Measurements from ENCODE around the gene SPOCK3. TPM values are rescaled to one million over a fixed set of nuclear protein-coding genes. Genes with fewer than 3 reads are reported as not detected.
"Not testable (repeated sequence)": the region's sequence is repeated elsewhere in the genome, so short reads cannot be mapped to it uniquely, and the experiment has no call there.

Gene SPOCK3
- total RNA-seq (under 1 TPM in 3 of 10 donors, not detected in 7; 0.08 to 0.53 (median 0.37) TPM), polyA plus RNA-seq (not detected)
- long read RNA-seq, donor 1, result 0 reads
- long read RNA-seq, donor 2, result 0 reads
- long read RNA-seq, donor 3, result 0 reads

DNA sequence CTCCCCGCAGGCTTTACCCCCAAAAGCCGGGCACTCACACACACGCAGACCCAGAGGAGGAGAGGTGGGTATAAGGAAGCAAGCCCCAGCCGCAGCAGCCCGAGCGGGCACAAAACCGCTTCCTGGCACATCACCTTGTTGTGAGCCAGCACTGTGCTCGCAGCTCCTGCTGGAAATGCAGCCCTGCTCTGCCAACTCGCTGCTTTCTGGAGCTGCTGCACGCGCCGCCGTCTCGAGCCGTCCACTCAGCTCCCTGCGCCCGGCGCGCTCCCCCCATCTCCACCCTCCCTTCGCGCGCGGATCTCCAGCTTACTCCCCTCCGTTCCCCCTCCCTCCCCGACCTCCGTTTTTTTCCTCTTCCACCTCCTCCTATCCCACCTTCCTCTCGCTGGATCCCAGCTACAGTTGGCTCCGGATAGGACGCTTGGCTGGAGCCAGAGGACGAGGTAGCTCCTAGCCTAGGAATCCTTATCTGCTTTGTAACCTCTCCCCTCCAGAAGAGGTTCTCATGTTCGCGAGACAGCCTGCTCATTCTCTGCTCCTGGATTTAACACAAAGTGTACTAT lies at the start of gene SPOCK3:
SPOCK3 (minus strand) TSS at position 179 of the 566 bp plus-strand sequence.
- WGBS, 2 donors, result 0 to 1% methylated on average over 32 of the region's 32 CpGs
- TF ChIP-seq, protein P1, sequence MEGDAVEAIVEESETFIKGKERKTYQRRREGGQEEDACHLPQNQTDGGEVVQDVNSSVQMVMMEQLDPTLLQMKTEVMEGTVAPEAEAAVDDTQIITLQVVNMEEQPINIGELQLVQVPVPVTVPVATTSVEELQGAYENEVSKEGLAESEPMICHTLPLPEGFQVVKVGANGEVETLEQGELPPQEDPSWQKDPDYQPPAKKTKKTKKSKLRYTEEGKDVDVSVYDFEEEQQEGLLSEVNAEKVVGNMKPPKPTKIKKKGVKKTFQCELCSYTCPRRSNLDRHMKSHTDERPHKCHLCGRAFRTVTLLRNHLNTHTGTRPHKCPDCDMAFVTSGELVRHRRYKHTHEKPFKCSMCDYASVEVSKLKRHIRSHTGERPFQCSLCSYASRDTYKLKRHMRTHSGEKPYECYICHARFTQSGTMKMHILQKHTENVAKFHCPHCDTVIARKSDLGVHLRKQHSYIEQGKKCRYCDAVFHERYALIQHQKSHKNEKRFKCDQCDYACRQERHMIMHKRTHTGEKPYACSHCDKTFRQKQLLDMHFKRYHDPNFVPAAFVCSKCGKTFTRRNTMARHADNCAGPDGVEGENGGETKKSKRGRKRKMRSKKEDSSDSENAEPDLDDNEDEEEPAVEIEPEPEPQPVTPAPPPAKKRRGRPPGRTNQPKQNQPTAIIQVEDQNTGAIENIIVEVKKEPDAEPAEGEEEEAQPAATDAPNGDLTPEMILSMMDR (IDR thresholded peaks at IDR 0.05), result no peak
- intact Hi-C loops (cut with DNase I), result no loop called here
- H3K36me3 ChIP-seq, result no peaks in the 10 kb centered on the region
- H3K27ac ChIP-seq, result no peak within 1 kb of the TSS
- DNase-seq (peak; percentile 4 to 21), ATAC-seq (peak; percentile 38 to 90 (median 82))
- peaks cover 0 to 15% (median 0%) of the 10 kb centered on the region in 9 donors for H3K4me1 ChIP-seq
- H3K27me3 ChIP-seq, result peaks cover 0 to 54% (median 38%) of the 10 kb centered on the region in 7 donors
- H3K4me3 ChIP-seq, result peak within 1 kb of the TSS; percentile 11 to 52 (median 43)
- no peaks in the 10 kb centered on the region for H3K9me3 ChIP-seq

DNA sequence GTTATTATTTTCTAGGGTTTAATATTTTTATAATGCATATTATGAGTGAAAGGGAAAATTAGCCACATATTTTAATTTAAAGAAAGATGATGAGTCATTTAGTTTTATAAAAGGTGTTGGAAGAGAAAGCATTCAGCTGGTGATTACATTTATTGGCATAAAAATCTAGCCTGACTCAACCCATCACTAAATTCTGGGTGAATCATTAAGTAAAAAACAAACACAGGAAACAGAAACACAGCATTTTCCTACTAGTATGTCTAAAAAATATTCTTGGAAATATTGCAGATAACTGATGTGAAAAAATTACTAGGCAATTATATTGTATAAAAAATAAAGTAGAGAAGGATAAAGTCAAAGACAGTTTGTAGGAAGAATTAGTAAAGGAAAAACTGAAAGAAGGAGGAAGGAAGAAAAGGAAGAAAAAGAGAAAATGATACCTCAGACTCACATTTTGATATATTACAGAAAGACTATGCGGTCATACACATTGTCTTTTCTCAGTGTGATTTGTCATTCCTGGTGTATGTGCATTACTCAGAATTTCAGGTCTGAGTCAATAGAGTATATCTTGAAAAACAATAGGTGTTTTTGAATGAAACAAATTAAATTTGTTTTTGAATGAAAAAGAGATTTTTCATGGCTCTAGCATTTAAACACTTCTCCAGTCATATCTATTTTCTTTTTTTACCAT lies 48.0 kb upstream of the SPOCK3 start:
- no peak overlapping the region for H3K27ac ChIP-seq
- 87 to 94% methylated on average over 1 of the region's 1 CpG for WGBS, 2 donors
- DNase-seq (no peak), ATAC-seq (no peak)
- peaks cover 0 to 35% (median 0%) of the 10 kb centered on the region in 11 donors for H3K9me3 ChIP-seq
- H3K4me1 ChIP-seq, result no peaks in the 10 kb centered on the region
- TF ChIP-seq, protein P1 (IDR thresholded peaks at IDR 0.05), result no peak
- no peak overlapping the region for H3K4me3 ChIP-seq
- no peaks in the 10 kb centered on the region for H3K36me3 ChIP-seq
- intact Hi-C loops (cut with DNase I), result no loop called here
- H3K27me3 ChIP-seq, result no peaks in the 10 kb centered on the region

DNA sequence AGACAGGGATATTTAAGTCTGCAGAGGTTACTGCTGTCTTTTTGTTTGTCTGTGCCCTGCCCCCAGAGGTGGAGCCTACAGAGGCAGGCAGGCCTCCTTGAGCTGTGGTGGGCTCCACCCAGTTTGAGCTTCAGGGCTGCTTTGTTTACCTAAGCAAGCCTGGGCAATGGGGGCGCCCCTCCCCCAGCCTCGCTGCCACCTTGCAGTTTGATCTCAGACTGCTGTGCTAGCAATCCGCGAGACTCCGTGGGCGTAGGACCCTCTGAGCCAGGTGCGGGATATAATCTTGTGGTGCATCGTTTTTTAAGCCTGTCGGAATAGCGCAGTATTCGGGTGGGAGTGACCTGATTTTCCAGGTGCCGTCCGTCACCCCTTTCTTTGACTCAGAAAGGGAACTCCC lies 47.3 kb upstream of the SPOCK3 start:
- DNase-seq; ATAC-seq; intact Hi-C loops (cut with DNase I); H3K36me3 ChIP-seq; H3K27ac ChIP-seq; H3K27me3 ChIP-seq; H3K4me3 ChIP-seq; H3K4me1 ChIP-seq: not testable (repeated sequence)
- H3K9me3 ChIP-seq, result peaks cover 0 to 28% (median 0%) of the 10 kb centered on the region in 11 donors
- 93 to 95% methylated on average over 13 of the region's 13 CpGs for WGBS, 2 donors

DNA sequence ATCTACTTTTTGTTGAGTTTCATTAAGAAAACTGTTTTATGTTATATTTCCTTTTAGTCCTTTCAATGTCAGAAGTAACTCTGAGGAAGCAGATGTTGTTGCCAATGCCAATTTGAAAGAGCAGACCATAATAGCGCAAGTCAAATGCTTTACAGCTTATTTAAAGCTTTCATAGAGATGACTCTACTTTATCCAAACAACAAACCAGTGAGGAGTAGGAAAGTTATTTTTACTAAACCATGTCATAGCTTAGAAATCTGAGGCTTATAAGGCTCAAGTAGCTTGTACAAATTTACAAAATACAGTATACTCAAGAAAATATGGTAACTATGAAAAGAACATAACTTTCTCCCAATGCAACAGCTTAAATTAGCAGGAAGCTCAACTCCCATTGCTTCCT lies 40.1 kb upstream of the SPOCK3 start:
- intact Hi-C loops (cut with DNase I), result no loop called here
- DNase-seq (no peak), ATAC-seq (no peak)
- H3K27ac ChIP-seq, result no peak overlapping the region
- no peaks in the 10 kb centered on the region for H3K9me3 ChIP-seq
- H3K4me3 ChIP-seq, result no peak overlapping the region
- 70 to 82% methylated on average over 1 of the region's 1 CpG for whole genome bisulfite sequencing, 2 donors
- TF ChIP-seq, protein P1 (IDR thresholded peaks at IDR 0.05), result no peak
- H3K27me3 ChIP-seq, result no peaks in the 10 kb centered on the region
- H3K36me3 ChIP-seq, result no peaks in the 10 kb centered on the region
- H3K4me1 ChIP-seq, result no peaks in the 10 kb centered on the region

DNA sequence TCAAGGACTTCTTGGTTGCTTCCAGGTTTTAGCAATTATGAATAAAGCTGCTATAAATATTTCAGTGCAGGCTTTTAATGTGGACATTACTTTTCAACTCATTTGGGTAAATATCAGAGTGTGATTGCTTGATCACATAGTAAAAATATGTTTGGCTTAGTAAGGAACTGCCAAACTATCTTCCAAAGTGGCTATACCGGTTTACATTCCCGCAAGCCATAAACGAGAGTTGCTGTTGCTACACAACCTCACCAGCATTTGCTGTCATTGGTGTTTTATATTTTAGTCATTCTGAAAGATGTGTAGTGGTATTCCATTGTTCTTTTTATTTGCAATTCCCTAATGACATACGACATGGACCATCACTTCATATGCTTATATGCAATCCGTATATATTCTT lies 30.9 kb upstream of the SPOCK3 start:
- Histone ChIP-seq H3K36me3 (no peaks in the 10 kb centered on the region), H3K9me3 (no peaks in the 10 kb centered on the region), H3K27ac (no peak overlapping the region), H3K27me3 (no peaks in the 10 kb centered on the region), H3K4me1 (no peaks in the 10 kb centered on the region), H3K4me3 (no peak overlapping the region)
- ATAC-seq, result no peak
- 80 to 88% methylated on average over 5 of the region's 5 CpGs for WGBS, 2 donors
- intact Hi-C loops (cut with DNase I), result no loop called here
- TF ChIP-seq, protein P1 (IDR thresholded peaks at IDR 0.05), result no peak
- no peak for DNase-seq
